ENCODE data around the gene PLB1. TPM values are rescaled to one million over a fixed set of nuclear protein-coding genes. Genes with fewer than 3 reads are reported as not detected.

The PLB1 gene
- total and polyA plus RNA-seq, 9 of the 15 experiments (the other 6 are each of a cell fraction or from before 2014, with no cell fraction given) = 0.01 to 0.09 (median 0.07) TPM; not detected in 2

DNA sequence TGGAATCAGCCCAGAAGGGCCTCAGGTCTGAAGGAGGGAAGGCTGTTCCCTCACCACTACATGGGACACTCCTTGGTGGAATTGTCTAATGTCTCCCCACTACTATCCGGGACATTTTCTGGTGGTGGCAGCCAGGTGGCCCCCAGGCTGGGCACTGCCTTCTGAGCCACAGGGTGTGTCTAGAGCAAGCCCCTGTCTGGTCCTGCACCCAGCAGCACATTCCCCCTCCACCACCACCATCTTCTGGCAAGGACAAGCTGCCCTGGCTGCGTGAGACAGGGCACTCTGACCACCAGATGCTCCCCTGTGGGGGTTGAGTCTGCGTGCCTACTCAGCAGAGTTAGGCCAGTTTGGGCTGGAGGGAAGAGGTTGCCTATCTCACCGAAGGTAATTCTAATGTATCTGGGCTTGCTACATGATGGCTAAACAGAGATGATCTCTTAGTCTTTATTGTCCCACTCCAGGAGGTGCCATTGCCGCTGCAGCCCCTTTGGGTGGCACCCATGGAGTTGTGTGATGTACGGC lies 106.3 kb downstream of the PLB1 start (continued):
- TF ChIP-seq, protein P1, sequence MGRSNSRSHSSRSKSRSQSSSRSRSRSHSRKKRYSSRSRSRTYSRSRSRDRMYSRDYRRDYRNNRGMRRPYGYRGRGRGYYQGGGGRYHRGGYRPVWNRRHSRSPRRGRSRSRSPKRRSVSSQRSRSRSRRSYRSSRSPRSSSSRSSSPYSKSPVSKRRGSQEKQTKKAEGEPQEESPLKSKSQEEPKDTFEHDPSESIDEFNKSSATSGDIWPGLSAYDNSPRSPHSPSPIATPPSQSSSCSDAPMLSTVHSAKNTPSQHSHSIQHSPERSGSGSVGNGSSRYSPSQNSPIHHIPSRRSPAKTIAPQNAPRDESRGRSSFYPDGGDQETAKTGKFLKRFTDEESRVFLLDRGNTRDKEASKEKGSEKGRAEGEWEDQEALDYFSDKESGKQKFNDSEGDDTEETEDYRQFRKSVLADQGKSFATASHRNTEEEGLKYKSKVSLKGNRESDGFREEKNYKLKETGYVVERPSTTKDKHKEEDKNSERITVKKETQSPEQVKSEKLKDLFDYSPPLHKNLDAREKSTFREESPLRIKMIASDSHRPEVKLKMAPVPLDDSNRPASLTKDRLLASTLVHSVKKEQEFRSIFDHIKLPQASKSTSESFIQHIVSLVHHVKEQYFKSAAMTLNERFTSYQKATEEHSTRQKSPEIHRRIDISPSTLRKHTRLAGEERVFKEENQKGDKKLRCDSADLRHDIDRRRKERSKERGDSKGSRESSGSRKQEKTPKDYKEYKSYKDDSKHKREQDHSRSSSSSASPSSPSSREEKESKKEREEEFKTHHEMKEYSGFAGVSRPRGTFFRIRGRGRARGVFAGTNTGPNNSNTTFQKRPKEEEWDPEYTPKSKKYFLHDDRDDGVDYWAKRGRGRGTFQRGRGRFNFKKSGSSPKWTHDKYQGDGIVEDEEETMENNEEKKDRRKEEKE (IDR thresholded peaks at IDR 0.05; ENCODE audit: borderline replicate concordance in 1 of 2, control insufficient read depth in 1 of 2, low read depth in 2 of 2, low read length in 1 of 2) = no peak
- TF ChIP-seq, protein P2, sequence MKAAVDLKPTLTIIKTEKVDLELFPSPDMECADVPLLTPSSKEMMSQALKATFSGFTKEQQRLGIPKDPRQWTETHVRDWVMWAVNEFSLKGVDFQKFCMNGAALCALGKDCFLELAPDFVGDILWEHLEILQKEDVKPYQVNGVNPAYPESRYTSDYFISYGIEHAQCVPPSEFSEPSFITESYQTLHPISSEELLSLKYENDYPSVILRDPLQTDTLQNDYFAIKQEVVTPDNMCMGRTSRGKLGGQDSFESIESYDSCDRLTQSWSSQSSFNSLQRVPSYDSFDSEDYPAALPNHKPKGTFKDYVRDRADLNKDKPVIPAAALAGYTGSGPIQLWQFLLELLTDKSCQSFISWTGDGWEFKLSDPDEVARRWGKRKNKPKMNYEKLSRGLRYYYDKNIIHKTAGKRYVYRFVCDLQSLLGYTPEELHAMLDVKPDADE (conservative IDR thresholded peaks at IDR 0.05; ENCODE audit: control insufficient read depth, low read depth, low read length) = no peak
- no peak for TF ChIP-seq ZNF609 (CRISPR knock-in tag; IDR thresholded peaks at IDR 0.05; ENCODE audit: borderline replicate concordance)
- no peak for TF ChIP-seq ZBTB17 (CRISPR knock-in tag; IDR thresholded peaks at IDR 0.05)
- TF ChIP-seq, protein P3, sequence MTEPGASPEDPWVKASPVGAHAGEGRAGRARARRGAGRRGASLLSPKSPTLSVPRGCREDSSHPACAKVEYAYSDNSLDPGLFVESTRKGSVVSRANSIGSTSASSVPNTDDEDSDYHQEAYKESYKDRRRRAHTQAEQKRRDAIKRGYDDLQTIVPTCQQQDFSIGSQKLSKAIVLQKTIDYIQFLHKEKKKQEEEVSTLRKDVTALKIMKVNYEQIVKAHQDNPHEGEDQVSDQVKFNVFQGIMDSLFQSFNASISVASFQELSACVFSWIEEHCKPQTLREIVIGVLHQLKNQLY (CRISPR knock-in tag; conservative IDR thresholded peaks at IDR 0.05) = no peak
- no peak for TF ChIP-seq KDM5B (IDR thresholded peaks at IDR 0.05; ENCODE audit: insufficient replicate concordance, low read depth, low read length)

All from K562 (cell line).